Choroid plexus epithelial cell (primary cell): ENCODE results near the gene LCE6A.

Source experiments
- DNase-seq: peaks from one replicate; pipeline ENCODE4 v3.0.0-alpha.2; 2010; ENCODE audit warnings: low read depth
- H3K4me3 ChIP-seq: 2 replicates; pipeline ENCODE4 v1.5.1; 2011; ENCODE audit warnings: low read depth, mild to moderate bottlenecking, control low read depth, low read length, moderate library complexity
- CTCF ChIP-seq: conservative IDR thresholded peaks from 2 replicates; pipeline ENCODE4 v1.5.1; 2011; ENCODE audit warnings: low read depth, mild to moderate bottlenecking, control low read depth, inconsistent platforms, low read length, moderate library complexity

Gene LCE6A

GRCh38 chr1:152884085-152884484 lies 41.4 kb downstream of the LCE6A start:
- TF ChIP-seq CTCF: no peak
- no peak overlapping the region for H3K4me3 ChIP-seq
- DNase-seq: no peak

GRCh38 chr1:152884506-152884905 lies 41.9 kb downstream of the LCE6A start:
- DNase-seq: no peak
- no peak overlapping the region for H3K4me3 ChIP-seq

GRCh38 chr1:152884966-152885624 lies 42.4 kb downstream of the LCE6A start:
- H3K4me3 ChIP-seq: no peak overlapping the region
- DNase-seq: no peak
- no peak for TF ChIP-seq CTCF

More at GRCh38 chr1:152884506-152884905, 41.9 kb downstream of the LCE6A start:
- no peak for TF ChIP-seq CTCF

GRCh38 chr1:152886085-152886484 lies 43.4 kb downstream of the LCE6A start:
- TF ChIP-seq CTCF: no peak
- no peak overlapping the region for H3K4me3 ChIP-seq
- DNase-seq: no peak

- H3K4me3 ChIP-seq: no peak overlapping the region
- TF ChIP-seq CTCF: no peak
- no peak for DNase-seq
These were observed 44.2 kb downstream of the LCE6A start for GRCh38 chr1:152886758-152887409.

- TF ChIP-seq CTCF: no peak
These were observed 45.5 kb downstream of the LCE6A start for GRCh38 chr1:152888126-152888525.

More at GRCh38 chr1:152888126-152888525, 45.5 kb downstream of the LCE6A start:
- no peak for DNase-seq
- no peak overlapping the region for H3K4me3 ChIP-seq
